Peyer's patch (tissue), 4 donors: ENCODE results near the gene ZNF579.

Source experiments
- CTCF ChIP-seq, 6 experiments: fragments of 450-650 bp in 4 of 6; fragments of 200-600 bp in 2 of 6; sonication (generic) in 1 of 6; IDR thresholded peaks; one replicate each; pipeline ENCODE4 v1.5.1; 2017 to 2019; ENCODE audit warnings: antibody characterized with exemption in 6 of 6, mild to moderate bottlenecking in 3 of 6, moderate library complexity in 1 of 6
- POLR2A ChIP-seq, 2 donors: fragments of 450-650 bp; IDR thresholded peaks; one replicate each; pipeline ENCODE4 v1.5.1; 2017; ENCODE audit warnings: antibody characterized with exemption in 2 of 2, mild to moderate bottlenecking in 2 of 2, moderate library complexity in 2 of 2

- TF ChIP-seq CTCF (IDR thresholded peaks at IDR 0.05) (no peak), POLR2A (IDR thresholded peaks at IDR 0.05) (no peak)
These were observed 22.5 kb upstream of the ZNF579 start for GRCh38 chr19:55603115-55603514.
